Smooth muscle cell of the pulmonary artery (primary cell): ENCODE data around the gene KLF12. TPM values are rescaled to one million over a fixed set of nuclear protein-coding genes. Genes with fewer than 3 reads are reported as not detected.

Experiments used
- total RNA-seq: library from RNA; depleted of rRNA; stranded (reverse); fragments of >200 nt; gene quantifications from 2 replicates; pipeline ENCODE4 v1.2.3, GENCODE V29; 2014

Gene KLF12
- total RNA-seq = 12.3 and 25.4 TPM in 2 replicates

DNA sequence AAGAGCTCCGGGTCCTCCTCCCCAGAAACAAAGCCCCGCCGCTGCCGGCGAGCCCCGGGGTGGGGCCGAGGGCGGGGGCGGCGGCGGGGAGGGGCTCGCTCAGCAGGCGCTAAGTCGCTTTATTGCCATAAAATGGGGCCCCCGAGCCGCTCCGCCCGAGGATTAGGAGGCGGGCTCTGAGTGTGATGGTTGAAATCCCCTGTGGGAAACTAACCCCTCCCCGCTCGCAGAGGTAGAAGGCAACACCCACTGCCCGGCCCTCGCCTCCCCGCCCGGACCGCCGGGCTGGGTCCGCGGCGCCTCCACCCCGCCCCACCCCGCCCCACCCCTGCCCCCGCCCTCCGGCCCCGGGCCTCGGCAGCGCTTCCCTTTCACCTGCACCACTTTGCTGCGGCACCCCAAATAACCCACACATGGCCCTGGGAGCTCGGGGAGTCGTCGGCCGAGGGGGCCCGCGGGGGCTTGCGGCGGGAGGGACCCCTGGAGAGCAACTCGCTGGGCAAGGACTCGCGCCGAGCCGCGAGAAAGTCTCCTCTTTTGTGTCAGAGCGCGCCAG lies at the start of gene KLF12:
Gene KLF12, minus strand, starts transcription at position 184 of the 556 bp plus-strand sequence.

